ENCODE measurements around the gene NOTCH1. TPM values are rescaled to one million over a fixed set of nuclear protein-coding genes. Genes with fewer than 3 reads are reported as not detected.
A peak's percentile ranks its signal among the peaks of the same experiment; 100 is the strongest.

The NOTCH1 gene
- total and polyA plus RNA-seq, 2 of the 13 experiments (the other 11 are each of a cell fraction or from before 2014, with no cell fraction given): 0.09 to 0.35 TPM

GRCh38 chr9:136482793-136483588 is 62.9 kb downstream of the NOTCH1 start, which contains the start of gene SEC16A (continued):
- TF ChIP-seq, protein P1, sequence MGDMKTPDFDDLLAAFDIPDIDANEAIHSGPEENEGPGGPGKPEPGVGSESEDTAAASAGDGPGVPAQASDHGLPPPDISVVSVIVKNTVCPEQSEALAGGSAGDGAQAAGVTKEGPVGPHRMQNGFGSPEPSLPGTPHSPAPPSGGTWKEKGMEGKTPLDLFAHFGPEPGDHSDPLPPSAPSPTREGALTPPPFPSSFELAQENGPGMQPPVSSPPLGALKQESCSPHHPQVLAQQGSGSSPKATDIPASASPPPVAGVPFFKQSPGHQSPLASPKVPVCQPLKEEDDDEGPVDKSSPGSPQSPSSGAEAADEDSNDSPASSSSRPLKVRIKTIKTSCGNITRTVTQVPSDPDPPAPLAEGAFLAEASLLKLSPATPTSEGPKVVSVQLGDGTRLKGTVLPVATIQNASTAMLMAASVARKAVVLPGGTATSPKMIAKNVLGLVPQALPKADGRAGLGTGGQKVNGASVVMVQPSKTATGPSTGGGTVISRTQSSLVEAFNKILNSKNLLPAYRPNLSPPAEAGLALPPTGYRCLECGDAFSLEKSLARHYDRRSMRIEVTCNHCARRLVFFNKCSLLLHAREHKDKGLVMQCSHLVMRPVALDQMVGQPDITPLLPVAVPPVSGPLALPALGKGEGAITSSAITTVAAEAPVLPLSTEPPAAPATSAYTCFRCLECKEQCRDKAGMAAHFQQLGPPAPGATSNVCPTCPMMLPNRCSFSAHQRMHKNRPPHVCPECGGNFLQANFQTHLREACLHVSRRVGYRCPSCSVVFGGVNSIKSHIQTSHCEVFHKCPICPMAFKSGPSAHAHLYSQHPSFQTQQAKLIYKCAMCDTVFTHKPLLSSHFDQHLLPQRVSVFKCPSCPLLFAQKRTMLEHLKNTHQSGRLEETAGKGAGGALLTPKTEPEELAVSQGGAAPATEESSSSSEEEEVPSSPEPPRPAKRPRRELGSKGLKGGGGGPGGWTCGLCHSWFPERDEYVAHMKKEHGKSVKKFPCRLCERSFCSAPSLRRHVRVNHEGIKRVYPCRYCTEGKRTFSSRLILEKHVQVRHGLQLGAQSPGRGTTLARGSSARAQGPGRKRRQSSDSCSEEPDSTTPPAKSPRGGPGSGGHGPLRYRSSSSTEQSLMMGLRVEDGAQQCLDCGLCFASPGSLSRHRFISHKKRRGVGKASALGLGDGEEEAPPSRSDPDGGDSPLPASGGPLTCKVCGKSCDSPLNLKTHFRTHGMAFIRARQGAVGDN (CRISPR knock-in tag; IDR thresholded peaks at IDR 0.05): peak; percentile 53
- TF ChIP-seq ZC3H13 (CRISPR knock-in tag; IDR thresholded peaks at IDR 0.05): peak; percentile 97
- peak; percentile 64; the same call in 1 of the 2 replicates for TF ChIP-seq NR0B2 (CRISPR knock-in tag; IDR thresholded peaks at IDR 0.05)
- TF ChIP-seq, protein P2, sequence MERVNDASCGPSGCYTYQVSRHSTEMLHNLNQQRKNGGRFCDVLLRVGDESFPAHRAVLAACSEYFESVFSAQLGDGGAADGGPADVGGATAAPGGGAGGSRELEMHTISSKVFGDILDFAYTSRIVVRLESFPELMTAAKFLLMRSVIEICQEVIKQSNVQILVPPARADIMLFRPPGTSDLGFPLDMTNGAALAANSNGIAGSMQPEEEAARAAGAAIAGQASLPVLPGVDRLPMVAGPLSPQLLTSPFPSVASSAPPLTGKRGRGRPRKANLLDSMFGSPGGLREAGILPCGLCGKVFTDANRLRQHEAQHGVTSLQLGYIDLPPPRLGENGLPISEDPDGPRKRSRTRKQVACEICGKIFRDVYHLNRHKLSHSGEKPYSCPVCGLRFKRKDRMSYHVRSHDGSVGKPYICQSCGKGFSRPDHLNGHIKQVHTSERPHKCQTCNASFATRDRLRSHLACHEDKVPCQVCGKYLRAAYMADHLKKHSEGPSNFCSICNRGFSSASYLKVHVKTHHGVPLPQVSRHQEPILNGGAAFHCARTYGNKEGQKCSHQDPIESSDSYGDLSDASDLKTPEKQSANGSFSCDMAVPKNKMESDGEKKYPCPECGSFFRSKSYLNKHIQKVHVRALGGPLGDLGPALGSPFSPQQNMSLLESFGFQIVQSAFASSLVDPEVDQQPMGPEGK (CRISPR knock-in tag; IDR thresholded peaks at IDR 0.05): 0 out of 2 replicates have a peak, but pooled peaks have one; percentile 17
- TF ChIP-seq SRSF9 (IDR thresholded peaks at IDR 0.05; ENCODE audit: borderline replicate concordance, insufficient read depth, low read depth, low read length, poor library complexity, severe bottlenecking): no peak
- peak; percentile 28; the same call in 1 of the 2 replicates for TF ChIP-seq KDM5B (CRISPR knock-in tag; IDR thresholded peaks at IDR 0.05; ENCODE audit: borderline replicate concordance)
- TF ChIP-seq ZNF564 (CRISPR knock-in tag; IDR thresholded peaks at IDR 0.05): 0 out of 2 replicates have a peak, but pooled peaks have one; percentile 35
- peak; percentile 58; the same call in 1 of the 2 replicates for TF ChIP-seq ZSCAN31 (CRISPR knock-in tag; IDR thresholded peaks at IDR 0.05; ENCODE audit: low read depth)
- TF ChIP-seq, protein P3, sequence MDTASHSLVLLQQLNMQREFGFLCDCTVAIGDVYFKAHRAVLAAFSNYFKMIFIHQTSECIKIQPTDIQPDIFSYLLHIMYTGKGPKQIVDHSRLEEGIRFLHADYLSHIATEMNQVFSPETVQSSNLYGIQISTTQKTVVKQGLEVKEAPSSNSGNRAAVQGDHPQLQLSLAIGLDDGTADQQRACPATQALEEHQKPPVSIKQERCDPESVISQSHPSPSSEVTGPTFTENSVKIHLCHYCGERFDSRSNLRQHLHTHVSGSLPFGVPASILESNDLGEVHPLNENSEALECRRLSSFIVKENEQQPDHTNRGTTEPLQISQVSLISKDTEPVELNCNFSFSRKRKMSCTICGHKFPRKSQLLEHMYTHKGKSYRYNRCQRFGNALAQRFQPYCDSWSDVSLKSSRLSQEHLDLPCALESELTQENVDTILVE (CRISPR knock-in tag; IDR thresholded peaks at IDR 0.05): peak; percentile 36; the same call in 1 of the 2 replicates
- TF ChIP-seq SALL1 (CRISPR knock-in tag; IDR thresholded peaks at IDR 0.05): peak; percentile 78
- TF ChIP-seq DMTF1 (CRISPR knock-in tag; IDR thresholded peaks at IDR 0.05): no peak
- peak; percentile 66 for TF ChIP-seq GMEB2 (CRISPR knock-in tag; IDR thresholded peaks at IDR 0.05; ENCODE audit: low read depth)
- TF ChIP-seq, protein P4, sequence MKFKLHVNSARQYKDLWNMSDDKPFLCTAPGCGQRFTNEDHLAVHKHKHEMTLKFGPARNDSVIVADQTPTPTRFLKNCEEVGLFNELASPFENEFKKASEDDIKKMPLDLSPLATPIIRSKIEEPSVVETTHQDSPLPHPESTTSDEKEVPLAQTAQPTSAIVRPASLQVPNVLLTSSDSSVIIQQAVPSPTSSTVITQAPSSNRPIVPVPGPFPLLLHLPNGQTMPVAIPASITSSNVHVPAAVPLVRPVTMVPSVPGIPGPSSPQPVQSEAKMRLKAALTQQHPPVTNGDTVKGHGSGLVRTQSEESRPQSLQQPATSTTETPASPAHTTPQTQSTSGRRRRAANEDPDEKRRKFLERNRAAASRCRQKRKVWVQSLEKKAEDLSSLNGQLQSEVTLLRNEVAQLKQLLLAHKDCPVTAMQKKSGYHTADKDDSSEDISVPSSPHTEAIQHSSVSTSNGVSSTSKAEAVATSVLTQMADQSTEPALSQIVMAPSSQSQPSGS (CRISPR knock-in tag; IDR thresholded peaks at IDR 0.05): peak; percentile 69
